HG03159 (cell line): Measurements from ENCODE around the gene GRIK3.
"Not testable (repeated sequence)": the region's sequence is repeated elsewhere in the genome, so short reads cannot be mapped to it uniquely, and the experiment has no call there.

Experiments used
- ATAC-seq: cut with Tn5 transposase; IDR thresholded peaks from one replicate; pipeline ENCODE4 v1.9.1; 2021; ENCODE audit warnings: mild to moderate bottlenecking, moderate library complexity; ENCODE audit not compliant: unreplicated experiment

Gene GRIK3

DNA sequence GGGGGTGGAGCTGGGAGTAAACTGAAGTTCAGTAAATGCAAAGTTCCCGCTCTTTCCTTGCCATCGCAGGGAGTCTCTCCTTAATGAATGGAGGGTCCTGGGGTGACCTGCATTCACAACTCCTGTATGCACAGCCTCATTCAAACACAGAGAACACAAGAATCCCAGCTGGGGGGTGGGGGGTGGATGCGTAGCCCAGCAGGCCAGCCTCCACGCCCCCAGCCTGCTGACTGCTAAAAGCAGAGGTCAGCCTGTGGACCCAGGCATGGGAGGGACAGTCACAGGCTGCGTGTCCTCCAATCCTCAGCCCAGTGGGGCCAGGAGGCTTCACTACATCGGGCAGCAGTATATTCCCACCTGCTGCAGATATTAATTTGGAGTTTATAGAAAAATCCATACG lies 263.1 kb downstream of the GRIK3 start:
- no peak for ATAC-seq

DNA sequence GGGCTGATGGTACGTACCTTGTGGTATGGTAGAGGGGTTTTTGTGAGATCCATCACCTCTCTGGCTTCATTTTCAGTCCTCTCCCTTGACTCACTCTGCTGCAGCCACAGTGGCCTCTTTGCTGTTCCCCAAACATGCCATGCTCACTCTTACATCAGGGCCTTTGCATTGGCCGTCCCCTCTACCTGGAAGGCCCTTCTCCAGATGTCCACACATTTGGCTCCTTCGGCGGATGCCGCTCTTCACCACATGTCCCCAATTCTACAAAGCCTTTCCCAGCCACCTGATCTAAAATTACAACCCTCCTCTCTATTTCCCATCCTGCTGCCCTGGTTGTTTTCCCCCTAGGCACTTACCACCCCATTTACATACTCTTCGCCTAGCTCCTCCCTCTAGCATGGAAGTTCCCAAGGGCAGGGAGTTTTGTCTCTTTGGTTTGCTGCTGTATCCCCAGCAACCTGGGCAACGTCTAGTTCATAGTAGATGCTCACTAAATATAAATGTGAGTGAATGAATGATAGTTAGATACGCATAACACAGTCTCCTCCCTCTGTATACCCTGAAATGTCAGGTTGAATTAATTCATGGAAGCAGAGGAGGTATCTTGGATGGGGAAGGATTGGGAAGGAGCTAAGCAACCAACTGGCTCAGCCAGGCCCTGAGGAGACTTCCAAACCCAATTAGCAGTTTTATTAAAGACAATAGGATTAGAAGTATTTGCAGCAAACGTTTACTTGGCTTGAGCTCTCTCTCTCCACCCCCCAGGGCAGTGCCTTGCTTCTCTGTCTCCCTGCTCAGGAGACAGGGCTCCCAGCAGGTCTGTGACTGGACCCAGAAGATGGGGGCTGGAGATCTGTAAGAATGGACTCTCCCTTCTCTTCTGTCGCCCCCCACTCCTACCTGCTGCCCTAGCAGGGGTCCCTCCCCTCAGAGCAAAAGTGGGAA lies 264.2 kb downstream of the GRIK3 start:
- no peak for ATAC-seq

- ATAC-seq: no peak
Measured at GRCh38 chr1:36768486-36769178, 265.7 kb downstream of the GRIK3 start.

GRCh38 chr1:36767429-36767828 lies 266.9 kb downstream of the GRIK3 start:
- ATAC-seq: not testable (repeated sequence)

GRCh38 chr1:36766481-36766880 lies 267.8 kb downstream of the GRIK3 start:
- no peak for ATAC-seq

DNA sequence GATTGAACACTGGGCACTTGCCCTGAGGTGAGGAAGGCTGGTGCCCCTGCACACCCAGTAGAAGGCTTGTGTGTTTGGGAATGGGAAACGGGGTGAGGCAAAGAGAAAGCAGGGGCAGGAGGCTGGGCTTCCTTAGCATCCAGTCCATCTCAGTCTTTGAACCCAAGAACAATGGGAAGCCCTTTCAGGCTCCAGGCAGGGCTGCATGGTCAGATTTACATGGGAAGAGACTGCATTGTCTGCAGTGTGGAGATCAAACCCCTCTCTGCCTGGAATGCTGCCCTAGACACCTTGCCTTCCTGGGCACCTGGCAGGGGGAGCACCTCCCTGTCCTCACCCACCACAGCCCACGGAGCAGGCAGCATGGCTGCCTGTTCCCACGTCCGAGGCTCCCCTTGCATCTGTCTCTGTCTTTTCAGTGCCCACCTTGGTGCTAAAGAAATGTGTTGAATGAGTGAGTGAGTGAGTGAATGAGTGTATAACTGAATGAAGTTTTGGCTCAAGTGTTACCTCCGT lies 268.5 kb downstream of the GRIK3 start:
- no peak for ATAC-seq

DNA sequence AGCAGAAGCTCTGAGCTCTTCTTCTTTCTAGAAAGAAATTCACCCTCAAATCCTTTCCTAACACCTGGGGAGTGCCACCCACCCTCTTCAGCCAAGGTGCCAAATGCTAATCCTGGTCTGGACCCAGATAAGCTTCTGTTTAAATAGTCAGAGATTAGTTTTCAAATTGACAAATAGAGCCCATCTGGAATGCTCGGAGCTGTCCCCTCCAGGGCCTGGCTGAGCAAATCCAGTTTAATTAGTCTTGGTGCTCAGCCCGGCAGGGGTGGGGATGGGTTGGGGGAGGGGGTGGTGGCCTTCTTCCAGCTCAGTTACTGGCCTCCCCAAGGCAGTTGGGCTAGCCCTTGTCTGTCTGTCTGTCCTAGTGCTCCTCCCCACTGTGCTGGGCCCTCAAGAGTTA lies 269.5 kb downstream of the GRIK3 start:
- no peak for ATAC-seq

DNA sequence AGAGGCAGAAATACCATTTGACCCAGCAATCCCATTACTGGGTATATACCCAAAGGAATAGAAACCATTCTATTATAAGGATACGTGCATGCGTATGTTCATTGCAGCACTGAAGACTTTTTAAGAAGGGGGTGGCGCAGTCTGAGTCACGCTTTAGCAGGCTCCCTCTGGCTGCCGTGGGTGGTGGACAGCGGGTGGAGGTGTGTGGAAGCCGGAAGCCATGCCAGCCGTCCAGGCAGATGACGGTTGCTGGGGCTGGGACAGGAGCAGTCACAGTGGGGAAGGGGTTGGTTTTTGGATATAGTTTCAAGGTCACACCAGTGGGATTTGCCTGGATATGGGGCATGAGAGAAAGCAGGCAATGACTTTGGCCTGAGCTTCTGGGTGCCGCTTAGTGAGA lies 270.5 kb downstream of the GRIK3 start:
- no peak for ATAC-seq

- no peak for ATAC-seq
Measured at GRCh38 chr1:36762174-36762573, 272.1 kb downstream of the GRIK3 start.

DNA sequence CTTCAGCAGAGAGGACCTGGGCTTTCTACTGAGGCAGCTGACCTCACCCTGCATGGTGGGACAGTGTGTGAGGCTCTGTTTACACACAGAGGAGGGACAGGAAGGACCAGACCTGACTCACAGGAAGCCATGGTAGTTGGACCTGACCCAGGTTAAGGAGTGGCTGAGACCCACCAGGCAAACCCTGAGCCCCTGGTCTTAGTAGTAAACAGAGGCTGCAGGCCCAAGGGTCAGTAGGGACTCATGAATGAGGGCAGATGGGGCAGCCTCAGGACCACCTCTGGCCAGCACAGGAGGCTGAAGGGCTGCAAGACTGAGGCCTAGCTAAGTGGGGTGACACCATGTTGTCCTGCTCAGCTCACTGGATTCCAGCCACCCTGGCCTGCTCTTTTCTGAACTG lies 273.2 kb downstream of the GRIK3 start:
- no peak for ATAC-seq

DNA sequence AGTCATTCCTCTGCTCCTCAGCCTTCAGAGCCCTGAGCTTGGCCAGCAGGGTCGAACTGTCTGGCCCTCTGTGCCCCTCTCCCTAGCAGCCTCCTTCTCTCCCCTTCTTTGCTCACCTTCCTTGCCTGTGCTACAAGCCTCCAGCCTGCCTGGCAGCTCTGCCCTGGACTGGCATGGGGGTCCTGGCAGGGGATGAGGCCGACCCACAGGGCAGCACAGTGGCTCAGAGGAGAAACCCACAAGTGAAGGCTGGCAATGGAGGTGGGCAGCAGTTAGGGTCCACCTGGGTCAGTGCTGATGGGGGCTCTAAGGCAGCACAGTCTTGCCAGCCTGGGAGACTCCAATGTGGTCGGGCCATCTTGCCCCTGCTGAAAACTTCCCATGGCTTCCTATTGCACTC lies 274.2 kb downstream of the GRIK3 start:
- ATAC-seq: no peak

GRCh38 chr1:36759355-36759754 lies 275.0 kb downstream of the GRIK3 start:
- no peak for ATAC-seq

DNA sequence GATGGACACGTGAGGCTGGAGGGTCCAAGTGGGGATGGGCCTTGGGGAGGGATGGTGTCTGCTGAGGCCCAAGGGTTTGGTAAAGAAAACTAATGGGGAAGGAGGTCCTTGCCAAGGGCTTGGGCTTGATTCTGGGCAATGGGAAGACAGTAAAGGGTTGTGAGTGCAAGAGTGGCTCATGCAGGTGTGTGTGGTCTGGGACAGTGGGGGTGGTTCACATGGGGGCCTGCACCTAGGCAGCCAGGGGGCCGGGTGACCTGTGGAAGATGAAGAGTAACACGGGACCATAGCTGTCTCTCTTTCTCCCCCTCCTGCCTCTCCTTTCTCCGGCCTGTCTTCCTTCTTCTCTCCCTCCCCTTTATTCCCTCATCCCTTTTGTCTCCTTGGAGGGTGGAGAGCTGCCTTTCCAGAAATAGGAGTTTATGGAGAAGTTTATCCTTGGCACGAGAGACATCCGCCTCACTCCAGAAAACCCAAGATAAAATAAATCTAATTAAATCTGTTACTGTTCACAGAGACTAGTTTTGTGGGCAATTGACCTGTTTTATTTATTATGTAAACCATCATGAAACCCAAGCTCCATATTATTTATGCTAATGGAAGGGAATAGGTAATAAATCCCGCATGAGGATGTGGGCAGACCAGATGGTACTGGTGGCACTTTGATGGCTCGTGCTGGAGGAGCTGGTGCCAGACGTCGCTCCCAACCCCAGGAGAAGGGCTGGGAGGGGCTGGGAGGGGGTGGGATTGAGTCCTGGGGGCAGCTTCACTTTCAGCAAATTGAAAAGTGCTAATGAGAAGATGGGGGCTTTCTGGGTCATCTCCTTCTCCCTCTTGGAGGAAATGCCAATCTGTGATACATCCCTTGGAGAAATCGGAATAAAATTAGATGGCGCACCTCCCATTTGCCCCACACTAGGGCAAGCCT lies 278.7 kb downstream of the GRIK3 start:
- no peak for ATAC-seq

DNA sequence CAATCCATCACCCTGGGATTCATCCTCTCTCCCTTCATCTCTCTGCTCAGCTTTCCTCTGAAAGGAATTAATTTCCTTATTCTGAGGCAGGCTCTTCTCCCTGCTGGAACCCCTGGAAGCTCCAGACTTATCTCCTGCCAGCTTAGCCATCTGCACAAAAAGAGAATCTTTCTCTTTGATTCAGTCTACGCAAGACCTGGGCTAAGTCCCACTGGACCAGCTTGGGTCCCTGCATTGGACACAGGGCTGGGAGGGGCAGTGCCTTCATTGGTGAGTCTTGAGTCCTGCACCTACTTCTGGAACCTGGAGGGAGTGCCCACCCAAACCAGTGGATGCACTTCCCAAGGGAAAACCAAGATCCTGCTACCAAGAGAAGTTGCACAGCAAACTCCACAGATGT lies 279.9 kb downstream of the GRIK3 start:
- ATAC-seq: no peak

DNA sequence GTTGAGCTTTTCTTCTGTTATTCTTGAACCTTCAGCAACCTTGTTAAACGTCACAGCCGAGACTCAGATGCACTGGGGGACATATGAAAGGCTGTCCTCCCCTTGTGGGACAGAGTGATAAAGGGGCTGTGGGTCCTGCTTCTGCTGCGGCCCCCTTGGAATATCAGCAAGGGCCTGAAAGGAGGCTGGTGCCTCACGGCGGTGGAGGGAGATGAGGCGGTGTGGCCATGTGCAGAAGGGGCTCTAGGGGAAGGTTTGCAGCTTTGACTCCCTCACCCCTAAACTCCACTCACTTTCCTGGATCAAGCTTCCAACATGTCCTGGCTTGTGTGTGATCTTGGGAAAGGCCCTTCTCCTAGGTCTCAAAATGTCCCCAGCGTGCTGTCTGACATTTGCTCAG lies 280.9 kb downstream of the GRIK3 start:
- no peak for ATAC-seq

- no peak for ATAC-seq
Measured at GRCh38 chr1:36752891-36753361, 281.4 kb downstream of the GRIK3 start.

DNA sequence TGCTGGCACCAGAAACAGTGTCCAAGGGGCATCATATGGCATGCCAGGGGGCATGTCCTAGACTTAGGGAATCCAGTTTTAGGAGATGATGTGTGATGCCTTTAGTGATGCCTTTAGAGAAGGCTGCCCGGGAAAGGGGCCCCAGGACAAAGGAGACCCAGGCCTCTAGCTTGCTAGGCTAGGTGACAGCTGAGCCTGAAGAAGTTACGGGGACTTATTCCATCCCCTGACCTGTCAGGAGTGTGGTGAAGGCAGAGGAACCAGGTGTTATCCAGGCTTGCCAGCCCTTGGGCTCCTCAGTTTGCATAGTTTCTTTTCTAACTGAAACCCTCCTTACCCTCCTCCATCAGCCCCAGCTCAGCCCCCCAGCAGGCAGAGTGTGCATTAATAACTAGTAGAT lies 281.9 kb downstream of the GRIK3 start:
- ATAC-seq: no peak

GRCh38 chr1:36751525-36751924 lies 282.8 kb downstream of the GRIK3 start:
- no peak for ATAC-seq

GRCh38 chr1:36748466-36748865 lies 285.8 kb downstream of the GRIK3 start:
- no peak for ATAC-seq
